Measurements from ENCODE around the gene ASB6. TPM values are rescaled to one million over a fixed set of nuclear protein-coding genes. Genes with fewer than 3 reads are reported as not detected.

Gene ASB6
- total RNA-seq, 2 experiments from 2014 or later, result 22.5 to 23.4 TPM

- Mint-ChIP-seq H3K9me3 (no peaks in the 10 kb centered on the region), H3K27ac (peak within 1 kb of the TSS; percentile 88), H3K4me3 (peak within 1 kb of the TSS; percentile 81), H3K36me3 (ENCODE audit: low read depth) (peaks cover 14% of the 10 kb centered on the region), H3K27me3 (peaks cover 8% of the 10 kb centered on the region), H3K4me1 (peaks cover 56% of the 10 kb centered on the region)
- ChIA-PET CTCF (interaction anchor here (0.7 to 6.6 kb wide), 16 partner anchors 11 to 982 kb away, joined by 3 to 112 read pairs (median 4); partner anchors contain the start of genes ASB6, ENDOG, IER5L and PTPA), POLR2A (interaction anchor here (0.6 to 4.3 kb wide), 14 partner anchors 9 to 1003 kb away, joined by 3 to 44 read pairs (median 4); partner anchors contain the start of genes ASB6, PTPA and TOR1B)
- peak; percentile 93 for DNase-seq
Measured at GRCh38 chr9:129626079-129626624, 15.8 kb downstream of the ASB6 start, which contains the start of gene NTMT1. Gene NTMT1 (plus strand): TSS chr9:129626163. CDS start chr9:129632704, 6,541 bp downstream.

GRCh38 chr9:129624947-129625346 is 17.0 kb downstream of the ASB6 start:
- Mint-ChIP-seq H3K27ac (peak overlapping the region; percentile 88), H3K4me1 (peaks cover 50% of the 10 kb centered on the region), H3K27me3 (peaks cover 14% of the 10 kb centered on the region), H3K36me3 (ENCODE audit: low read depth) (peaks cover 12% of the 10 kb centered on the region), H3K9me3 (no peaks in the 10 kb centered on the region), H3K4me3 (peak overlapping the region; percentile 81)
- peak; percentile 40 for DNase-seq
- ChIA-PET CTCF (interaction anchor here (0.8 to 6.6 kb wide), 31 partner anchors 9 to 513 kb away, joined by 3 to 112 read pairs (median 4); partner anchors contain the start of genes ASB6, IER5L and PTPA), POLR2A (interaction anchor here (1.0 to 4.3 kb wide), 12 partner anchors 14 to 795 kb away, joined by 3 to 44 read pairs (median 4); partner anchors contain the start of genes ASB6, PTPA and SPOUT1)

- H3K27ac Mint-ChIP-seq, result peak overlapping the region; percentile 64
- H3K4me3 Mint-ChIP-seq, result peak overlapping the region; percentile 31
- no peaks in the 10 kb centered on the region for H3K9me3 Mint-ChIP-seq
- H3K4me1 Mint-ChIP-seq, result peaks cover 44% of the 10 kb centered on the region
- peaks cover 12% of the 10 kb centered on the region for H3K36me3 Mint-ChIP-seq (ENCODE audit: low read depth)
- POLR2A ChIA-PET, result interaction anchor here (1.0 to 4.3 kb wide), 11 partner anchors 13 to 513 kb away, joined by 3 to 44 read pairs (median 4); partner anchors contain the start of genes ASB6 and PTPA
- CTCF ChIA-PET, result interaction anchor here (0.6 to 6.6 kb wide), 34 partner anchors 9 to 511 kb away, joined by 3 to 112 read pairs (median 4); partner anchors contain the start of gene ASB6
- peak; percentile 78 for DNase-seq
- peaks cover 19% of the 10 kb centered on the region for H3K27me3 Mint-ChIP-seq
Measured at GRCh38 chr9:129624168-129624759, 17.7 kb downstream of the ASB6 start.

GRCh38 chr9:129623331-129623730 is 18.6 kb downstream of the ASB6 start:
- POLR2A ChIA-PET, result interaction anchor here (3.3 to 4.3 kb wide), 2 partner anchors 16 to 484 kb away, joined by 34 to 44 read pairs; partner anchors contain the start of gene ASB6
- H3K4me3 Mint-ChIP-seq, result no peak overlapping the region
- H3K27ac Mint-ChIP-seq, result no peak overlapping the region
- peaks cover 40% of the 10 kb centered on the region for H3K4me1 Mint-ChIP-seq
- H3K9me3 Mint-ChIP-seq, result no peaks in the 10 kb centered on the region
- peaks cover 25% of the 10 kb centered on the region for H3K27me3 Mint-ChIP-seq
- peaks cover 12% of the 10 kb centered on the region for H3K36me3 Mint-ChIP-seq (ENCODE audit: low read depth)
- CTCF ChIA-PET, result interaction anchor here (0.6 to 6.6 kb wide), 13 partner anchors 8 to 1782 kb away, joined by 3 to 112 read pairs (median 9); partner anchors contain the start of genes ASB6 and IER5L
- no peak for DNase-seq

- Mint-ChIP-seq H3K36me3 (ENCODE audit: low read depth) (peaks cover 3% of the 10 kb centered on the region), H3K4me3 (no peak within 1 kb of the TSS)
Measured at GRCh38 chr9:129620669-129621295, 21.2 kb downstream of the ASB6 start, which contains the start of gene C9orf50. Gene C9orf50 (minus strand): TSS chr9:129621101. CDS start chr9:129620574, 527 bp downstream.

GRCh38 chr9:129619787-129620668 is 21.9 kb downstream of the ASB6 start:
- Mint-ChIP-seq H3K27me3 (peaks cover 35% of the 10 kb centered on the region), H3K4me1 (peaks cover 19% of the 10 kb centered on the region), H3K36me3 (ENCODE audit: low read depth) (peaks cover 3% of the 10 kb centered on the region), H3K9me3 (no peaks in the 10 kb centered on the region), H3K4me3 (no peak overlapping the region), H3K27ac (no peak overlapping the region)
- CTCF ChIA-PET, result interaction anchor here (0.6 to 1.3 kb wide), 5 partner anchors 9 to 488 kb away, joined by 3 to 6 read pairs (median 4); no protein-coding TSS in a partner anchor
- no peak for DNase-seq
- POLR2A ChIA-PET, result interaction anchor here (1.0 to 1.6 kb wide), 2 partner anchors 480 to 489 kb away, joined by 4 to 5 read pairs; no protein-coding TSS in a partner anchor

More at GRCh38 chr9:129620669-129621295, 21.2 kb downstream of the ASB6 start, which contains the start of gene C9orf50:
- DNase-seq, result no peak
- Mint-ChIP-seq H3K27ac (no peak within 1 kb of the TSS), H3K4me1 (peaks cover 24% of the 10 kb centered on the region), H3K9me3 (no peaks in the 10 kb centered on the region), H3K27me3 (peaks cover 35% of the 10 kb centered on the region)
- ChIA-PET POLR2A (interaction anchor here (1.0 to 1.6 kb wide), 2 partner anchors 481 to 489 kb away, joined by 4 to 5 read pairs; no protein-coding TSS in a partner anchor), CTCF (interaction anchor here (0.5 to 1.3 kb wide), 4 partner anchors 478 to 1536 kb away, joined by 3 to 5 read pairs (median 4); no protein-coding TSS in a partner anchor)

- DNase-seq, result peak; percentile 41
- H3K27ac Mint-ChIP-seq, result no peak overlapping the region
- CTCF ChIA-PET, result interaction anchor here (0.6 to 0.8 kb wide), 4 partner anchors 445 to 486 kb away, joined by 3 read pairs; no protein-coding TSS in a partner anchor
Measured at GRCh38 chr9:129617167-129617566, 24.8 kb downstream of the ASB6 start.

GRCh38 chr9:129615407-129616285 is 26.3 kb downstream of the ASB6 start:
- Mint-ChIP-seq H3K27ac (no peak overlapping the region), H3K27me3 (peaks cover 22% of the 10 kb centered on the region), H3K4me1 (peaks cover 11% of the 10 kb centered on the region), H3K36me3 (ENCODE audit: low read depth) (peaks cover 3% of the 10 kb centered on the region), H3K4me3 (no peak overlapping the region), H3K9me3 (no peaks in the 10 kb centered on the region)
- DNase-seq, result no peak
- ChIA-PET POLR2A (no interaction called here), CTCF (interaction anchor here (3.7 kb wide), 1 partner anchor 9 kb away, joined by 18 read pairs; the partner anchor contains the start of gene NTMT1)

More at GRCh38 chr9:129617167-129617566, 24.8 kb downstream of the ASB6 start:
- Mint-ChIP-seq H3K36me3 (ENCODE audit: low read depth) (peaks cover 3% of the 10 kb centered on the region), H3K27me3 (peaks cover 35% of the 10 kb centered on the region), H3K4me3 (no peak overlapping the region), H3K9me3 (no peaks in the 10 kb centered on the region), H3K4me1 (peaks cover 7% of the 10 kb centered on the region)
- POLR2A ChIA-PET, result no interaction called here

GRCh38 chr9:129614932-129615331 is 27.0 kb downstream of the ASB6 start:
- Mint-ChIP-seq H3K36me3 (ENCODE audit: low read depth) (peaks cover 3% of the 10 kb centered on the region), H3K4me1 (peaks cover 12% of the 10 kb centered on the region), H3K4me3 (no peak overlapping the region), H3K27ac (no peak overlapping the region), H3K9me3 (no peaks in the 10 kb centered on the region), H3K27me3 (peaks cover 22% of the 10 kb centered on the region)
- ChIA-PET POLR2A (no interaction called here), CTCF (interaction anchor here (1.4 to 3.7 kb wide), 2 partner anchors 10 to 476 kb away, joined by 4 to 18 read pairs; partner anchors contain the start of gene NTMT1)
- DNase-seq, result no peak

- ChIA-PET POLR2A (no interaction called here), CTCF (interaction anchor here (0.8 to 3.7 kb wide), 5 partner anchors 11 to 482 kb away, joined by 3 to 18 read pairs (median 4); partner anchors contain the start of gene NTMT1)
- H3K36me3 Mint-ChIP-seq (ENCODE audit: low read depth), result no peaks in the 10 kb centered on the region
- H3K4me3 Mint-ChIP-seq, result no peak overlapping the region
- H3K27me3 Mint-ChIP-seq, result peaks cover 12% of the 10 kb centered on the region
- no peak for DNase-seq
- no peaks in the 10 kb centered on the region for H3K9me3 Mint-ChIP-seq
- H3K27ac Mint-ChIP-seq, result no peak overlapping the region
- peaks cover 17% of the 10 kb centered on the region for H3K4me1 Mint-ChIP-seq
Measured at GRCh38 chr9:129613520-129614175, 28.3 kb downstream of the ASB6 start.
